Measurements from ENCODE around the gene ROBO3. TPM values are rescaled to one million over a fixed set of nuclear protein-coding genes. Genes with fewer than 3 reads are reported as not detected.

Gene ROBO3
- total and polyA plus RNA-seq, 2 donors (not counting 1 experiment from before 2014, with no cell fraction given), result 1.0 to 7.4 TPM

DNA sequence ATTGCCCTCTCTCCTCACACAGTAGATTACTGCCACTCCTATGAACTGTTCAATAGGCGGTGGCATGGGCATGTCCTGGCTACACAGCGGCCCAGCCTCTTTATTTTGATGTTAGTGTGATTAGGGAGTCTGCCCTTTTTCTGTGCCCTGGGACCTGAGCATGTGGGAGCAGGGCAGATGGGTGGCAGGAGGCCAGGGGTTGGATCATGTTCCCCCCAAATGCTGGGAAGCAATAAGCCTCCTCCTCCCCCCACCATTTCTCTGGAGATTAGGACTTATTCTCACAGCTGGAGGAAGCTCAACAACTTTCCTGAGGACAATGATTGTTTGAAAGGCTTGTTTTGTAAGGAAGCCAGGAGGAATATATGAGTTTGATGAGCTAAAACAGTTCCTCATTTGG lies 54.7 kb downstream of the ROBO3 start:
- DNase-seq (no peak), ATAC-seq (ENCODE audit: low read depth) (no peak)
- ChIA-PET POLR2A (no interaction called here), CTCF (no interaction called here)
- Mint-ChIP-seq H3K27ac (no peak overlapping the region), H3K27me3 (peaks cover 66% of the 10 kb centered on the region), H3K4me3 (no peak overlapping the region), H3K4me1 (peaks cover 2% of the 10 kb centered on the region), H3K9me3 (ENCODE audit: insufficient read depth) (no peaks in the 10 kb centered on the region)
- peaks cover 0 to 53% (median 8%) of the 10 kb centered on the region in 4 experiments for H3K27me3 ChIP-seq (replicated peaks in 1 of 4; ENCODE audit: control extremely low read depth in 1 of 4, control insufficient read depth in 3 of 4, insufficient read depth in 4 of 4, low read length in 3 of 4)
- WGBS (ENCODE audit: insufficient coverage), result 100% methylated on average over 1 of the region's 2 CpGs
- intact Hi-C loops (cut with micrococcal nuclease), result no loop called here
- H3K36me3 ChIP-seq (replicated peaks in 1 of 2; ENCODE audit: control extremely low read depth in 1 of 2, control insufficient read depth in 1 of 2, extremely low read depth in 1 of 2, insufficient read depth in 2 of 2, low read length in 1 of 2), result no peaks in the 10 kb centered on the region
- TF ChIP-seq EZH2 (IDR thresholded peaks at IDR 0.05; ENCODE audit: borderline replicate concordance, insufficient read depth, low read depth, low read length, poor library complexity, severe bottlenecking), result no peak
- TF ChIP-seq, protein P1, sequence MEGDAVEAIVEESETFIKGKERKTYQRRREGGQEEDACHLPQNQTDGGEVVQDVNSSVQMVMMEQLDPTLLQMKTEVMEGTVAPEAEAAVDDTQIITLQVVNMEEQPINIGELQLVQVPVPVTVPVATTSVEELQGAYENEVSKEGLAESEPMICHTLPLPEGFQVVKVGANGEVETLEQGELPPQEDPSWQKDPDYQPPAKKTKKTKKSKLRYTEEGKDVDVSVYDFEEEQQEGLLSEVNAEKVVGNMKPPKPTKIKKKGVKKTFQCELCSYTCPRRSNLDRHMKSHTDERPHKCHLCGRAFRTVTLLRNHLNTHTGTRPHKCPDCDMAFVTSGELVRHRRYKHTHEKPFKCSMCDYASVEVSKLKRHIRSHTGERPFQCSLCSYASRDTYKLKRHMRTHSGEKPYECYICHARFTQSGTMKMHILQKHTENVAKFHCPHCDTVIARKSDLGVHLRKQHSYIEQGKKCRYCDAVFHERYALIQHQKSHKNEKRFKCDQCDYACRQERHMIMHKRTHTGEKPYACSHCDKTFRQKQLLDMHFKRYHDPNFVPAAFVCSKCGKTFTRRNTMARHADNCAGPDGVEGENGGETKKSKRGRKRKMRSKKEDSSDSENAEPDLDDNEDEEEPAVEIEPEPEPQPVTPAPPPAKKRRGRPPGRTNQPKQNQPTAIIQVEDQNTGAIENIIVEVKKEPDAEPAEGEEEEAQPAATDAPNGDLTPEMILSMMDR (IDR thresholded peaks at IDR 0.05), result no peak
- H3K27ac ChIP-seq (ENCODE audit: low read length in 2 of 2), result no peak overlapping the region
- H3K79me2 ChIP-seq (ENCODE audit: control insufficient read depth, insufficient read depth, low read length), result no peaks in the 10 kb centered on the region
- peaks cover 0 to 6% (median 0%) of the 10 kb centered on the region in 3 donors for H3K9me3 ChIP-seq (ENCODE audit: control extremely low read depth in 1 of 3, control insufficient read depth in 2 of 3, insufficient read depth in 1 of 3, low read length in 2 of 3)
- H3K4me1 ChIP-seq (ENCODE audit: control insufficient read depth in 2 of 2, insufficient read depth in 2 of 2, low read length in 2 of 2), result peaks cover 0 to 7% of the 10 kb centered on the region in 2 donors
- H3K4me3 ChIP-seq (ENCODE audit: control extremely low read depth in 1 of 5, extremely low read depth in 1 of 5, insufficient read depth in 1 of 5, low read depth in 2 of 5, low read length in 4 of 5), result no peak overlapping the region
- no peak overlapping the region for H3K9ac ChIP-seq (ENCODE audit: low read length)
- no peak overlapping the region for H3K4me2 ChIP-seq (replicated peaks; ENCODE audit: low read depth, low read length, poor library complexity, severe bottlenecking)
- H2AFZ ChIP-seq (ENCODE audit: insufficient read depth, low read depth, low read length, poor library complexity, severe bottlenecking), result no peak overlapping the region
- H4K20me1 ChIP-seq (ENCODE audit: control insufficient read depth, insufficient read depth, low read length, poor library complexity, severe bottlenecking), result no peaks in the 10 kb centered on the region

GRCh38 chr11:124920356-124920755 lies 55.1 kb downstream of the ROBO3 start:
- CTCF ChIA-PET, result no interaction called here
- POLR2A ChIA-PET, result interaction anchor here (0.5 to 0.7 kb wide), 3 partner anchors 74 to 246 kb away, joined by 3 to 5 read pairs (median 4); partner anchors contain the start of gene SPA17

More at GRCh38 chr11:124920356-124920755, 55.1 kb downstream of the ROBO3 start:
- peak overlapping the region; percentile 48 for H3K9ac ChIP-seq (ENCODE audit: low read length)
- Mint-ChIP-seq H3K27me3 (peaks cover 66% of the 10 kb centered on the region), H3K9me3 (ENCODE audit: insufficient read depth) (no peaks in the 10 kb centered on the region), H3K27ac (no peak overlapping the region), H3K4me1 (peaks cover 2% of the 10 kb centered on the region), H3K4me3 (peak overlapping the region; percentile 85)
- H3K9me3 ChIP-seq (ENCODE audit: control extremely low read depth in 1 of 3, control insufficient read depth in 2 of 3, insufficient read depth in 1 of 3, low read length in 2 of 3), result peaks cover 0 to 6% (median 0%) of the 10 kb centered on the region in 3 donors
- no peak for ATAC-seq (ENCODE audit: low read depth)
- peaks cover 0 to 7% of the 10 kb centered on the region in 2 donors for H3K4me1 ChIP-seq (ENCODE audit: control insufficient read depth in 2 of 2, insufficient read depth in 2 of 2, low read length in 2 of 2)
- peak overlapping the region in 2 of 5 experiments; percentile 35 to 44 for H3K4me3 ChIP-seq (ENCODE audit: control extremely low read depth in 1 of 5, extremely low read depth in 1 of 5, insufficient read depth in 1 of 5, low read depth in 2 of 5, low read length in 4 of 5)
- H2AFZ ChIP-seq (ENCODE audit: insufficient read depth, low read depth, low read length, poor library complexity, severe bottlenecking), result peak overlapping the region; percentile 75
- no peak for TF ChIP-seq EZH2 (IDR thresholded peaks at IDR 0.05; ENCODE audit: borderline replicate concordance, insufficient read depth, low read depth, low read length, poor library complexity, severe bottlenecking)
- TF ChIP-seq, protein P1 (IDR thresholded peaks at IDR 0.05), result no peak
- no peaks in the 10 kb centered on the region for H3K36me3 ChIP-seq (replicated peaks in 1 of 2; ENCODE audit: control extremely low read depth in 1 of 2, control insufficient read depth in 1 of 2, extremely low read depth in 1 of 2, insufficient read depth in 2 of 2, low read length in 1 of 2)
- peaks cover 0 to 53% (median 8%) of the 10 kb centered on the region in 4 experiments for H3K27me3 ChIP-seq (replicated peaks in 1 of 4; ENCODE audit: control extremely low read depth in 1 of 4, control insufficient read depth in 3 of 4, insufficient read depth in 4 of 4, low read length in 3 of 4)
- WGBS (ENCODE audit: insufficient coverage), result 100% methylated on average over 1 of the region's 5 CpGs
- intact Hi-C loops (cut with micrococcal nuclease), result no loop called here
- H4K20me1 ChIP-seq (ENCODE audit: control insufficient read depth, insufficient read depth, low read length, poor library complexity, severe bottlenecking), result no peaks in the 10 kb centered on the region
- no peak overlapping the region for H3K27ac ChIP-seq (ENCODE audit: low read length in 2 of 2)
- peak overlapping the region; percentile 83 for H3K4me2 ChIP-seq (replicated peaks; ENCODE audit: low read depth, low read length, poor library complexity, severe bottlenecking)
- no peaks in the 10 kb centered on the region for H3K79me2 ChIP-seq (ENCODE audit: control insufficient read depth, insufficient read depth, low read length)
- no peak for DNase-seq
